VCaP (cell line): ENCODE data around the gene PCDH7.

ENCODE experiments used
- H3K27ac ChIP-seq: fragments of 450-650 bp; 2 replicates; pipeline ENCODE4 v1.5.1; 2017
- TF ChIP-seq, protein P1 (sequence below): fragments of 450-650 bp; conservative IDR thresholded peaks from 2 replicates; pipeline ENCODE4 v1.5.1; 2017; ENCODE audit warnings: mild to moderate bottlenecking, moderate library complexity

Gene PCDH7

DNA sequence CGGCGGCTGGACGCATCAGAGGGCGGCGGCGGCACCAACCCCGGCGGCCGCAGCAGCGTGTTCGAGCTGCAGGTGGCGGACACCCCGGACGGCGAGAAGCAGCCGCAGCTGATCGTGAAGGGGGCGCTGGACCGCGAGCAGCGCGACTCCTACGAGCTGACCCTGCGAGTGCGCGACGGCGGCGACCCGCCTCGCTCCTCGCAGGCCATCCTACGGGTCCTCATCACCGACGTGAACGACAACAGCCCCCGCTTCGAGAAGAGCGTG, 1.9 kb downstream of the PCDH7 start:
- no peak overlapping the region for H3K27ac ChIP-seq
- TF ChIP-seq, protein P1, sequence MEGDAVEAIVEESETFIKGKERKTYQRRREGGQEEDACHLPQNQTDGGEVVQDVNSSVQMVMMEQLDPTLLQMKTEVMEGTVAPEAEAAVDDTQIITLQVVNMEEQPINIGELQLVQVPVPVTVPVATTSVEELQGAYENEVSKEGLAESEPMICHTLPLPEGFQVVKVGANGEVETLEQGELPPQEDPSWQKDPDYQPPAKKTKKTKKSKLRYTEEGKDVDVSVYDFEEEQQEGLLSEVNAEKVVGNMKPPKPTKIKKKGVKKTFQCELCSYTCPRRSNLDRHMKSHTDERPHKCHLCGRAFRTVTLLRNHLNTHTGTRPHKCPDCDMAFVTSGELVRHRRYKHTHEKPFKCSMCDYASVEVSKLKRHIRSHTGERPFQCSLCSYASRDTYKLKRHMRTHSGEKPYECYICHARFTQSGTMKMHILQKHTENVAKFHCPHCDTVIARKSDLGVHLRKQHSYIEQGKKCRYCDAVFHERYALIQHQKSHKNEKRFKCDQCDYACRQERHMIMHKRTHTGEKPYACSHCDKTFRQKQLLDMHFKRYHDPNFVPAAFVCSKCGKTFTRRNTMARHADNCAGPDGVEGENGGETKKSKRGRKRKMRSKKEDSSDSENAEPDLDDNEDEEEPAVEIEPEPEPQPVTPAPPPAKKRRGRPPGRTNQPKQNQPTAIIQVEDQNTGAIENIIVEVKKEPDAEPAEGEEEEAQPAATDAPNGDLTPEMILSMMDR: no peak

DNA sequence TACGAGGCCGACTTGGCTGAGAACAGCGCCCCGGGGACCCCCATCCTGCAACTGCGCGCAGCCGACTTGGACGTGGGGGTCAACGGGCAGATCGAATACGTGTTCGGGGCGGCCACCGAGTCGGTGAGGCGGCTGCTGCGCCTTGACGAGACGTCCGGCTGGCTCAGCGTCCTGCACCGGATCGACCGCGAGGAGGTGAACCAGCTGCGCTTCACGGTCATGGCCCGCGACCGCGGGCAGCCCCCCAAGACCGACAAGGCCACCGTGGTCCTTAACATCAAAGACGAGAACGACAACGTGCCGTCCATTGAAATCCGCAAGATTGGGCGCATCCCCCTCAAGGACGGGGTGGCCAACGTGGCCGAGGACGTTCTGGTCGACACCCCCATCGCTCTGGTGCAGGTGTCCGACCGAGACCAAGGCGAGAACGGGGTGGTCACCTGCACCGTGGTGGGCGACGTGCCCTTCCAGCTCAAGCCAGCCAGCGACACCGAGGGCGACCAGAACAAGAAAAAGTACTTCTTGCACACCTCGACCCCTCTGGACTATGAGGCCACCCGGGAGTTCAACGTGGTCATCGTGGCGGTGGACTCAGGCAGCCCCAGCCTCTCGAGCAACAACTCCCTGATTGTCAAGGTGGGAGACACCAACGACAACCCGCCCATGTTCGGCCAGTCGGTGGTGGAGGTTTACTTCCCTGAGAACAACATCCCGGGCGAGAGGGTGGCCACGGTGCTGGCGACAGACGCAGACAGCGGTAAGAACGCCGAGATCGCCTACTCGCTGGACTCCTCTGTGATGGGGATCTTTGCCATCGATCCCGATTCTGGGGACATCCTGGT, 2.4 kb downstream of the PCDH7 start:
- H3K27ac ChIP-seq: no peak overlapping the region
- TF ChIP-seq, protein P1: no peak

DNA sequence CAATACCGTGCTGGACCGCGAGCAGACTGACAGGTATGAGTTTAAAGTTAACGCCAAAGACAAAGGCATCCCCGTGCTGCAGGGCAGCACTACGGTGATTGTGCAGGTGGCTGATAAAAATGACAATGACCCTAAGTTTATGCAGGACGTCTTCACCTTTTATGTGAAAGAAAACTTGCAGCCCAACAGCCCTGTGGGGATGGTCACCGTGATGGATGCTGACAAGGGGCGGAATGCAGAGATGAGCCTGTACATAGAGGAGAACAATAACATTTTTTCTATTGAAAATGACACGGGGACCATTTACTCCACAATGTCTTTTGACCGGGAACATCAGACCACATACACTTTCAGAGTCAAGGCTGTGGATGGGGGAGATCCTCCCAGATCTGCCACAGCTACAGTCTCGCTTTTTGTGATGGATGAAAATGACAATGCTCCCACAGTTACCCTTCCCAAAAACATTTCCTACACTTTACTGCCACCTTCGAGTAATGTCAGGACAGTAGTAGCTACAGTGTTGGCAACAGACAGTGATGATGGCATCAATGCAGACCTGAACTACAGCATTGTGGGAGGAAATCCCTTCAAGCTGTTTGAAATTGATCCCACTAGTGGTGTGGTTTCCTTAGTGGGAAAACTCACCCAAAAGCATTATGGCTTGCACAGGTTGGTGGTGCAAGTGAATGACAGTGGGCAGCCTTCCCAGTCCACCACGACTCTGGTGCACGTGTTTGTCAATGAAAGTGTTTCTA, 3.2 kb downstream of the PCDH7 start:
- TF ChIP-seq, protein P1: no peak
- H3K27ac ChIP-seq: no peak overlapping the region

DNA sequence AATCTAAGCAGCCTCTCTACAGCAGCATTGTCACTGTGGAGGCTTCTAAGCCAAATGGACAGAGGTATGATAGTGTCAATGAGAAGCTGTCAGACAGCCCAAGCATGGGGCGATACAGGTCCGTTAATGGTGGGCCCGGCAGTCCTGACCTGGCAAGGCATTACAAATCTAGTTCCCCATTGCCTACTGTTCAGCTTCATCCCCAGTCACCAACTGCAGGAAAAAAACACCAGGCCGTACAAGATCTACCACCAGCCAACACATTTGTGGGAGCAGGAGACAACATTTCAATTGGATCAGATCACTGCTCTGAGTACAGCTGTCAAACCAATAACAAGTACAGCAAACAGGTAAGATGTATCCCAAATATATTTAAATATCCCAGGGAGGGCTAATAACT, 4.1 kb downstream of the PCDH7 start:
- no peak overlapping the region for H3K27ac ChIP-seq
- TF ChIP-seq, protein P1: no peak

GRCh38 chr4:30725562-30725961, 5.4 kb downstream of the PCDH7 start:
- H3K27ac ChIP-seq: no peak overlapping the region
- TF ChIP-seq, protein P1: no peak

- no peak overlapping the region for H3K27ac ChIP-seq
- TF ChIP-seq, protein P1: no peak
These were observed 6.0 kb downstream of the PCDH7 start for GRCh38 chr4:30726090-30726675.

DNA sequence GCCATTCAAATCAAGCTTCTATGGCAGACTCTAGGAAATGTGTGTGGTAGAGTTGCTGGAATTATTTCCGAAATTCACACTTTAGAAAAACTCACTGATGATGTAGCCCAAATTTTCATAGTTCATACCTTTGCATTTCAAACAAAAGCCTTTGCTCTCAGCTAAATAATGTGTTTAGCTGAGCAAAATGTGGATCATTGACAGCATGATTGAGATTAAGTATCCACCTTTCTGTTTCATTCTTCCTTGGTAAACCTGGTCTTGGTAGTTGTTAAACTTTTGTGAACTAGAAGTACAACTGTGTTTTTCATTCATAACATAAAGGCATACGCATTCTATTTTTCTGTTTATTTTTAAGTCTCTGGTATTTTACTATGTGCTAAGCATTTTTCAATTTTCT, 7.2 kb downstream of the PCDH7 start:
- H3K27ac ChIP-seq: no peak overlapping the region

More for the DNA sequence above, 7.2 kb downstream of the PCDH7 start:
- TF ChIP-seq, protein P1: no peak
